HG03460 (cell line): ENCODE measurements around the gene UNC119.

ENCODE experiments used
- ATAC-seq: cut with Tn5 transposase; IDR thresholded peaks from one replicate; pipeline ENCODE4 v1.9.1; 2021; ENCODE audit not compliant: unreplicated experiment

UNC119 gene

GRCh38 chr17:28573521-28573920 lies 21.1 kb upstream of the UNC119 start:
- no peak for ATAC-seq

GRCh38 chr17:28573040-28573380 lies 20.6 kb upstream of the UNC119 start:
- no peak for ATAC-seq

DNA sequence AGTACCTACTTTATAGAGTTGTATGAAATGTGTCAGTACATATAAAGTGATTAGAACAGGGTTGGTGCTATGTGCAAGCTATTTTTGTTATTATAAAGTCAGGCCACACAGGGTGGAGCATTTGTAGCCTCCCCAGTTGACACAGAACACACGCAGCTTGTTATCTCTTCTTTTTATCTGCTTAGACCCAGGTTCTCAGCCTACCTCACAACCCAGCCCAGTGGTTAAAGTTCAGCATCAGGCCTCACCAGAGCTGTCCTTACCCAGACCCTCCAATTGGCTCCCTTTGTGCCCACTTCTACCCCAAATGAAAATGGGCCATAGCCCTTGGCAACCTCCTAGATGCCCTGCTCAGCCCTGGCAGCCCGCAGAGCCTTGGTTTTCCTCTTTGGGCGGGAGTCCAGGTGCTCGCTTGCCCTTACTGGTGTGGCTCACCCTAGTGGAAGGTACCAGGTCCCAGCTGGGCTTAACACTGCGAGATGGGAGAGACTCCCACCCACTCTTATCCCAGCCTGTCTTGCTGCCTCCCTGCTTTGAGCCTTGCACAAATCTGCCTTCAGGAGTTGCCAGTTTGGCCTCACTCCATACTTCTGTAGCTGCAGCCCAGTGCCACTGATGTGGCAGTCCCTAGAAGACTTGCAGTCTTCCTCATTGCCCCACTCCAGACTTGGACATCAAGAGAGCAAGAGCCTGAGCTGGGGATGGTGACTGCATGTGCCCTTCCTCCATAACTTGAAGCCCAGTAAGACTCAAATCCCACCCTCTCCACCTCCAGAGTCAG lies 20.0 kb upstream of the UNC119 start:
- ATAC-seq: no peak

DNA sequence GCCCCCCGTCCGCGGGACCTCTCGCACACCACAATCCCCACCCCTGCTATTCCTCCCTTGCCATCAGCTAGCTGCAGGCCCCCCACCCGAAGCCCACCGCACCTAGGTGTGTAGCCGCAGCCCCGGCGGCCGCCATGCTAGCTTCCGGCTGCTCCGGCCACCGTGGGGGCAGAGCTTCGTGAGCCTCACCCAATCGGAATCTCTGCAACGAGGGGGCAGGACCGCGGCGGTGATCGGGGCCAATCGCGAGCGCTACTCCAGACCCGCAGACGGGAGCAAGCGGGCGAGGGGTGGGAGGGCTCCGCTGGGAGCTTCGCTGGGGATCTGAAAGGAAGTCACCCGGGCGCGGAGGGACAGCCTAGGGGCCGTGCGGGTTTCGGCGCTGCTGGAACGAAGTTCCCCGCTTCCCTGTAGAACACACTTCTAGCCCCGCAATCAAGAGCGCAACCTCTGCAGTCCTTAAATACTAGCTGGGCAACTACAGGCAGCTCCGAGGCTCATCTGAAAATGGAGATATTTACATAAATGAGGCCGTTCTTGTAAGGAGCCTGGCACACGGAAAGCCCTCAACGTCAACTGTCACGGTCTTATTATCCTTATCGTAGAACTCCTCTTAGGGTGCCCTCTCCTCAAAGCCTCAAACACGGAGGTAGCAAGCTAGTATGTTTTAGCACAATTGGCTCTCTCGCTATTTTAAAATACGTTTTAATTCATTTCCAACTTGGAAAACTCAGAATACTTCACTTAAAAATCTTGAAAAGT lies 19.1 kb upstream of the UNC119 start, which contains the start of gene PIGS:
Gene PIGS (minus strand): TSS at position 164 of the 762 bp plus-strand sequence. CDS start 28 bp downstream, at position 136.
- peak; percentile 88 for ATAC-seq

GRCh38 chr17:28570716-28571360 lies 18.4 kb upstream of the UNC119 start:
- ATAC-seq: peak; percentile 28

GRCh38 chr17:28569446-28569845 lies 17.0 kb upstream of the UNC119 start:
- ATAC-seq: no peak

DNA sequence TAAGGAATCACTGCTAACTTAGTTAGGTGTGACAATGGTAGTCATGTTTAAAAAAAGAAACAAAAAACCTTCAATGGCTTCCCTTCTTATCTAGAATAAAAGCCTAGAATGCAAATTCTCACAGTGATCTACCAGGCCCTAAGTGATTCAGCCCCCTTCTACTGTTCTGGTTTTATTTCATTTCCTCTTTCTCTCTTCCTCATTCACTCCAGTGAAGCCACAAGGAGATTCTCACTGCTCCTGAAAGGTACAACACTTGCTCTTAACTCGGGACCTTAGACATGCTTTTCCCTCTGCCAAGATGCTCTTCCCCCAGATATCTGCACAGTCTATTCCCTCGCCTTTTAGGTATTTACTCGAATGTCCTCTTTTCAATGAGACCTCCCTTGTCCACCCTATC lies 15.2 kb upstream of the UNC119 start:
- ATAC-seq: no peak

DNA sequence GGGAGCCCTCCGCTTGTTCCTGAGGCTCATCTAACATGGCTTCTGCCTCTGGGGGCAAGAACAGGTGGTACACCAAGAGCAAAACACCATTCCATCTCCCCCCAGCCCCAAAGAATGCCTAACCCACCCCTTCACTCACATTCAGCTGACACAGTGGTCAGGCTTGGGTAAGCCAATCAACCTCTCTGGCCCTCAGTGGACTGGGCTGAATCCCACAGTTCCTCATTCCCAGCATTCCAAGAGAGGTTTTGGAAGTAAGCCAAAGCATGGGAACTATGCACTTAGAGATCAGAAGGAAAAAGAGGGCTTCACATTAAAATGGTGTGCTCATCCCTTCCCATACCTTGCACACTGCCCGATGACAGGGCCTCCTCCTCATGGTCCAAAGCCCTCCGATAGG lies 11.1 kb upstream of the UNC119 start:
- ATAC-seq: no peak

- no peak for ATAC-seq
Observed at GRCh38 chr17:28555022-28555421, 2.6 kb upstream of the UNC119 start.

DNA sequence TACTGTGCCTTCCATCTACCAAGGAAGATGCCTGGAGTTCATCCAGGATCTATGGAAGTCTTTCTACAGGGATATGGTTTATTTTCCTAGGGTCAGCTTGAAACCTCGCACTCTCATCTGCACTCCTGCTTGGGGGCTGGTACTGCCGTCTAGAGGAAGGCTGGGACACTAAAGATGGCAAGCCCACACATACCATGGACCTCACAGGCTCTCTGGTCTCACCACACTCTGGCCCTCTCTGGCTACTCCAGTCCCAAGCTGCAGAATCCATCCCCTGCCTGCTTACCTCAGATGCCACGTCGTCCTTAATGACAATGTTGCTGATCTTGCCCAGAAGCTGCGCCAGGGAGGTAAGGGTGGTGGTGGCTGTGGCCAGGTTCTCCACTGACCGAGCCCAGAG lies 2.1 kb upstream of the UNC119 start:
- no peak for ATAC-seq

DNA sequence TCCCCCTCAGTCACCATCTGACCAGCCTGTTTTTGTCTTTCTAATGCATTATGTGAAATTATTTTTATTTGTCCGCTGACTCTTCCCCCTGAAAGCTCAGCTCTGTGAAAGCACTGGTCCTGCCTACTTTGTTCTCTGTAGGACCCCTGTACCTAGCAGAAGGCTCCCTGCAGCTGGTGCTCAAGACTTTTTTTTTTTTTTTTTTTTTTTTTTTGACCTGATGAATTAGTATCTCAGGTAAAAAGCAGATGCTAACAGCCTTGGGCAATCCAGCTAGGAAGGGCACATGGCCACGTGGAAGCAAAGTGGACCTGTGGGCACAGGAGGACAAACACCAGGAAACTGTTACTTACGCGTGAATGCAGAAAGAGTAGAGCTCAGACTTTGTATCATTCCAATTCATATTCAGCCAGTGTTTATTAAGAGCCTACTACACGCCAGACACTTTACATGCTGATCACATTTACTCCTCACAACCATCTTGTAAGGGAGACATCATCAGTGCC lies 629 bp upstream of the UNC119 start:
- no peak for ATAC-seq

GRCh38 chr17:28551421-28552175 lies 826 bp downstream of the UNC119 start:
- ATAC-seq: no peak

DNA sequence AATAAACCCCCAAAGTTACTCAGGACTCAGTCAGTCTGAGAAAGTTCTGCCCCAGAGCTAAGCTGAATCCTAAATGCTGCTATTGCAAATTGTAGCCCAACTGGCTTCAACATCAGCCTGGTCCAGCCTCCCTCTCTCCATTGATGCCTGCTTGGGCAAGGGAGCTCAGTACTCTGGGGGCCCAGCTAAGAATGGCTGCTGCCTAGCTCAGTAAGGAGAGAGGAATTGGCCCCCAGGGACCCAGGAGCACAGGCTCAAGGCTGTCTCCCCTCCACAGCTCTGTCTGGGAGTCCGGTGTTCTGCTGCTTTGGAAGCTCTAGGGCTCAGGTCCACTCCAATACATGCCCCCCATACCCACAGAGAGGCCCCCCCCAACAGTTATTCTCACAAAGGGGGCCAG lies 1.6 kb downstream of the UNC119 start:
- ATAC-seq: no peak

DNA sequence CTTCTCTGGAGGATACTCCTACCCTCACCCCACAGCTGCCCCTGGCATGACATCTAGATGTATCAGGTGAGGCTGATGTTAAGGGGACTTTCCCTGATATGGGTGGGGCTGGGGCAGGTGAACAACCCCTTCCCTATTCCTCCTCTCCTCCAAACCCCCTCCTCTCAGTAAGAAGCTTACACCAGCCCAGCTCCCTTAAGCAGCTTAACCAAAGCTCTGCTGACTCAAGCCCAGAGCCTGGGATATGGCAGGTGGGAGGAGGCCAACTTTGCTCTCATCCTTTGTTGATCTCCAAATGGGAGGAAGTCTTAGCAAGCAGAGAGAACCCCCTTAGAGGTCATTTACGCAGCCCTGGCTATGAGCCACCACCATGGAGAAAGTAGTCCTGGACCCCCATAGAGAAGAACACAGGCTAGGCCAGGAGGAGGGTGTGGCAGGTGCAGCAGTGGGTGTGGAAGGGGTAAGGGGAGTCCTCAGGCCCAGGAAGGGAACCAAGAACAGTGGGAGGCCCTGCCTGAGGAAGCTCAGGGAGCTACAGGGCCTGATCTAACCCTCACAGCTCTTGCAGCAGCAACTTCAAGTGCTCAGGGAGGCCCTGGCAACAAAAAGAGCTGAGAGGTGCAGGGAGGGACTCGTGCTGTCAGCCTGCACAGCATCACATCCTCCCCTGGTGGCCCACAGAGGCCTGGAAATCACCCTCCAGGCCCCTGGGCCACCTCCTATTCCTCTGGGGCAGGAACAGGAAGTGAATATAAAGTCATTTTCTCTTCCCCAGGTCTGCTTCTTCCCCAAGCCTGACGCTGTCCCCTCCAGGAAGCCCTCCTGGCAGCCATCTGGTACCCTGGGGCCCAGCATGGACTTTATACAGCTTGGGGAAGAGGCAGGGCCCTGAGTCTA lies 2.9 kb downstream of the UNC119 start:
- ATAC-seq: peak; percentile 45

- ATAC-seq: no peak
Observed at GRCh38 chr17:28548417-28549130, 3.9 kb downstream of the UNC119 start.

- peak; percentile 36 for ATAC-seq
Observed at GRCh38 chr17:28547623-28548416, 4.6 kb downstream of the UNC119 start.

GRCh38 chr17:28547096-28547622 lies 5.3 kb downstream of the UNC119 start:
- no peak for ATAC-seq

GRCh38 chr17:28545787-28546415 lies 6.5 kb downstream of the UNC119 start:
- no peak for ATAC-seq
